ENCODE data around the gene SARS1. TPM values are rescaled to one million over a fixed set of nuclear protein-coding genes. Genes with fewer than 3 reads are reported as not detected.
A peak's percentile ranks its signal among the peaks of the same experiment; 100 is the strongest.

SARS1 gene
- total RNA-seq, 1 donor from 2014 or later, result 348 TPM

DNA sequence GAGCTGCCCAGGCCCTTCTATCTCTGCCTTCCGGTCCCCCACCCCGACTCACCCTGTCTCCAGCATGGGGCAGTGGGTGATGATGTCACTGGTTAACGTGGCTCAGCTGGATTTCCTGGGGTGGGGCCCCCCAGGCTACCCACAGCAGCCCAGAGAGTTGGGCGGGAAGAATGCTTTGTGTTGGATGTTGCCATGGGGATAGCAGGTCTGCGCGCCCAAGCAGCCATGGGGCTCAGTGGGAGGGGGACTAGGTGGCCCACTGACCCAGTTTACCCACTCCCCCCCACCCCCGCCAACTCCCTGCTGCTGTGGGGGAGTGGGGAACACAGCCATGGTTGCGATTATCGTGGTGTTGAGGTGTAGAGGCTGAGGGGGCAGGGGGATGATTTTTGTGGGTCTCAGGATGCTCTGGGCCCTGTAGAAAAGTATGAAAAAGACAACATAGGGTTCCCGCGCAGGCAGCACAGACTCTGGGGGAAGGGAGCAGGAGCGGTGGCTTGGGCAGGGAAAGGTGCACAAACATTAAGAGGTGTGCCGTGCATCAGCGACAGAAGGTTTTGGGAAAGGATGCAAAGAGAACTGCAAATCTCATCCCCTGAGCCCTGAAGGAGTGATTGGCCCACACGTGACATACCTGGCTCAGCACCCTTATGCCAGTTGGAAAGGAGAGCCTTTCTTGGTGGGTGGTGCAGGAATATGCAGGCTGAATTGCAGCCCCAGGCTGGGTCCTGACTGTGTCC is 44.1 kb downstream of the SARS1 start:
- TF ChIP-seq, protein P1, sequence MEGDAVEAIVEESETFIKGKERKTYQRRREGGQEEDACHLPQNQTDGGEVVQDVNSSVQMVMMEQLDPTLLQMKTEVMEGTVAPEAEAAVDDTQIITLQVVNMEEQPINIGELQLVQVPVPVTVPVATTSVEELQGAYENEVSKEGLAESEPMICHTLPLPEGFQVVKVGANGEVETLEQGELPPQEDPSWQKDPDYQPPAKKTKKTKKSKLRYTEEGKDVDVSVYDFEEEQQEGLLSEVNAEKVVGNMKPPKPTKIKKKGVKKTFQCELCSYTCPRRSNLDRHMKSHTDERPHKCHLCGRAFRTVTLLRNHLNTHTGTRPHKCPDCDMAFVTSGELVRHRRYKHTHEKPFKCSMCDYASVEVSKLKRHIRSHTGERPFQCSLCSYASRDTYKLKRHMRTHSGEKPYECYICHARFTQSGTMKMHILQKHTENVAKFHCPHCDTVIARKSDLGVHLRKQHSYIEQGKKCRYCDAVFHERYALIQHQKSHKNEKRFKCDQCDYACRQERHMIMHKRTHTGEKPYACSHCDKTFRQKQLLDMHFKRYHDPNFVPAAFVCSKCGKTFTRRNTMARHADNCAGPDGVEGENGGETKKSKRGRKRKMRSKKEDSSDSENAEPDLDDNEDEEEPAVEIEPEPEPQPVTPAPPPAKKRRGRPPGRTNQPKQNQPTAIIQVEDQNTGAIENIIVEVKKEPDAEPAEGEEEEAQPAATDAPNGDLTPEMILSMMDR (IDR thresholded peaks at IDR 0.05), result no peak
- Mint-ChIP-seq H3K4me1 (ENCODE audit: low read depth) (peaks cover 28% of the 10 kb centered on the region), H3K27me3 (ENCODE audit: low read depth) (no peaks in the 10 kb centered on the region), H3K27ac (ENCODE audit: unreplicated experiment) (no peak overlapping the region), H3K36me3 (ENCODE audit: low read depth) (no peaks in the 10 kb centered on the region), H3K4me3 (ENCODE audit: unreplicated experiment) (no peak overlapping the region), H3K9me3 (ENCODE audit: low read depth) (no peaks in the 10 kb centered on the region)
- DNase-seq (ENCODE audit: low spot score), result no peak

DNA sequence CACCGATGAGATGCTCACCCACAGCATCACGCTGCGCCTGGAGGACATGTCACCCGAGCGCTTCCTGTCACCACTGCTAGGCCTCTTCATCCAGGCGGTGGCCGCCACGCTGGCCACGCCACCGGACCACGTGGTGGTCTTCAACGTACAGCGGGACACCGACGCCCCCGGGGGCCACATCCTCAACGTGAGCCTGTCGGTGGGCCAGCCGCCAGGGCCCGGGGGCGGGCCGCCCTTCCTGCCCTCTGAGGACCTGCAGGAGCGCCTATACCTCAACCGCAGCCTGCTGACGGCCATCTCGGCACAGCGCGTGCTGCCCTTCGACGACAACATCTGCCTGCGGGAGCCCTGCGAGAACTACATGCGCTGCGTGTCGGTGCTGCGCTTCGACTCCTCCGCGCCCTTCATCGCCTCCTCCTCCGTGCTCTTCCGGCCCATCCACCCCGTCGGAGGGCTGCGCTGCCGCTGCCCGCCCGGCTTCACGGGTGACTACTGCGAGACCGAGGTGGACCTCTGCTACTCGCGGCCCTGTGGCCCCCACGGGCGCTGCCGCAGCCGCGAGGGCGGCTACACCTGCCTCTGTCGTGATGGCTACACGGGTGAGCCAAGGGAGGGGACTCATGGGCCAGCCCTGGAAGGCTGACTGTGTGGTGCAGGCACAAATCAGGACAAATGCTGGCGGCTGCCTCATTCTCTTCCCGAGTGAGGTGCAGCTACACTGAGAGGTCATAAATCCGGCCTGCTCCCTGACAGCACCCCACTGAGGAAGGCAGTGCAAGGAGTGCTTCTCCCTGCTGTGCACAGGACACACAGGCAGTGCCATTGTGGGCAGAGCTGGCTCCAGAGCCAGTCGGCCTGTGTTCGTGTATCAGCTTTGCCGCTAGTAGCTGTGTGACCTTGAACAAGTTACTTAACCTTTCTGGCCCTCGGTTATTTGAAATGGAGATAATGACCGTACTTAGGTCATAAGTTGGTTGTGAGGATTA is 45.1 kb downstream of the SARS1 start:
- Mint-ChIP-seq H3K27me3 (ENCODE audit: low read depth) (no peaks in the 10 kb centered on the region), H3K4me1 (ENCODE audit: low read depth) (peaks cover 23% of the 10 kb centered on the region), H3K4me3 (ENCODE audit: unreplicated experiment) (no peak overlapping the region), H3K27ac (ENCODE audit: unreplicated experiment) (no peak overlapping the region), H3K9me3 (ENCODE audit: low read depth) (no peaks in the 10 kb centered on the region), H3K36me3 (ENCODE audit: low read depth) (no peaks in the 10 kb centered on the region)
- TF ChIP-seq, protein P1 (IDR thresholded peaks at IDR 0.05), result no peak
- peak; percentile 87 for DNase-seq (ENCODE audit: low spot score)

- H3K27me3 Mint-ChIP-seq (ENCODE audit: low read depth), result no peaks in the 10 kb centered on the region
- H3K36me3 Mint-ChIP-seq (ENCODE audit: low read depth), result no peaks in the 10 kb centered on the region
- H3K4me1 Mint-ChIP-seq (ENCODE audit: low read depth), result peaks cover 12% of the 10 kb centered on the region
- TF ChIP-seq, protein P1 (IDR thresholded peaks at IDR 0.05), result no peak
- H3K9me3 Mint-ChIP-seq (ENCODE audit: low read depth), result no peaks in the 10 kb centered on the region
- no peak for DNase-seq (ENCODE audit: low spot score)
- no peak overlapping the region for H3K4me3 Mint-ChIP-seq (ENCODE audit: unreplicated experiment)
- H3K27ac Mint-ChIP-seq (ENCODE audit: unreplicated experiment), result no peak overlapping the region
These were observed 46.2 kb downstream of the SARS1 start for GRCh38 chr1:109259674-109260557.

GRCh38 chr1:109261006-109261405 is 47.3 kb downstream of the SARS1 start:
- peak; percentile 79 for DNase-seq (ENCODE audit: low spot score)
- H3K9me3 Mint-ChIP-seq (ENCODE audit: low read depth), result no peaks in the 10 kb centered on the region
- no peak overlapping the region for H3K4me3 Mint-ChIP-seq (ENCODE audit: unreplicated experiment)
- no peaks in the 10 kb centered on the region for H3K36me3 Mint-ChIP-seq (ENCODE audit: low read depth)
- TF ChIP-seq, protein P1 (IDR thresholded peaks at IDR 0.05), result no peak
- H3K4me1 Mint-ChIP-seq (ENCODE audit: low read depth), result peaks cover 5% of the 10 kb centered on the region
- no peak overlapping the region for H3K27ac Mint-ChIP-seq (ENCODE audit: unreplicated experiment)
- no peaks in the 10 kb centered on the region for H3K27me3 Mint-ChIP-seq (ENCODE audit: low read depth)

All from chondrocyte (in vitro differentiated cells).